GM21381 (cell line): ENCODE data around the gene ANKRD11.

Experiments used
- ATAC-seq: cut with Tn5 transposase; IDR thresholded peaks from one replicate; pipeline ENCODE4 v1.9.1; 2021; ENCODE audit warnings: mild to moderate bottlenecking, moderate library complexity; ENCODE audit not compliant: unreplicated experiment

Gene ANKRD11

GRCh38 chr16:89355686-89356085 is 134.7 kb downstream of the ANKRD11 start:
- no peak for ATAC-seq

GRCh38 chr16:89355007-89355406 is 135.4 kb downstream of the ANKRD11 start:
- ATAC-seq = no peak

- ATAC-seq = no peak
Observed at GRCh38 chr16:89354325-89354724, 136.0 kb downstream of the ANKRD11 start.

- no peak for ATAC-seq
Observed at GRCh38 chr16:89352091-89352681, 138.2 kb downstream of the ANKRD11 start.

- ATAC-seq = no peak
Observed at GRCh38 chr16:89351645-89352044, 138.7 kb downstream of the ANKRD11 start.

GRCh38 chr16:89350701-89351380 is 139.5 kb downstream of the ANKRD11 start:
- ATAC-seq = no peak

- no peak for ATAC-seq
Observed at GRCh38 chr16:89349947-89350633, 140.3 kb downstream of the ANKRD11 start.

- ATAC-seq = no peak
Observed at GRCh38 chr16:89347807-89348206, 142.6 kb downstream of the ANKRD11 start.

- ATAC-seq = no peak
Observed at GRCh38 chr16:89346869-89347268, 143.5 kb downstream of the ANKRD11 start.

GRCh38 chr16:89345642-89346150 is 144.7 kb downstream of the ANKRD11 start:
- ATAC-seq = no peak

- ATAC-seq = no peak
Observed at GRCh38 chr16:89344846-89345611, 145.3 kb downstream of the ANKRD11 start.

- no peak for ATAC-seq
Observed at GRCh38 chr16:89344458-89344834, 145.9 kb downstream of the ANKRD11 start.

GRCh38 chr16:89343501-89344457 is 146.6 kb downstream of the ANKRD11 start:
- no peak for ATAC-seq

GRCh38 chr16:89341697-89342694 is 148.4 kb downstream of the ANKRD11 start:
- ATAC-seq = no peak

- ATAC-seq = no peak
Observed at GRCh38 chr16:89341279-89341678, 149.1 kb downstream of the ANKRD11 start.

- ATAC-seq = no peak
Observed at GRCh38 chr16:89338863-89339262, 151.5 kb downstream of the ANKRD11 start.

GRCh38 chr16:89337965-89338364 is 152.4 kb downstream of the ANKRD11 start:
- no peak for ATAC-seq

GRCh38 chr16:89335803-89336485 is 154.4 kb downstream of the ANKRD11 start:
- ATAC-seq = no peak
